Testis (tissue), 3 donors: ENCODE data around the gene DLG2. TPM values are rescaled to one million over a fixed set of nuclear protein-coding genes. Genes with fewer than 3 reads are reported as not detected.

Experiments
- DNase-seq: peaks from one replicate; pipeline ENCODE4 v3.0.0-alpha.2; 2019
- H3K27ac ChIP-seq, 2 donors: fragments of 200-600 bp; sonication (generic); one replicate each; pipeline ENCODE4 v1.5.1; 2019
- H3K27me3 ChIP-seq: fragments of 200-600 bp; sonication (generic); one replicate; pipeline ENCODE4 v1.5.1; 2019
- H3K36me3 ChIP-seq: fragments of 200-600 bp; sonication (generic); one replicate; pipeline ENCODE4 v1.5.1; 2017; ENCODE audit warnings: low read depth; ENCODE audit errors: missing control alignments
- H3K4me1 ChIP-seq: fragments of 200-600 bp; sonication (generic); one replicate; pipeline ENCODE4 v1.5.1; 2019
- H3K4me3 ChIP-seq, 2 donors: fragments of 200-600 bp; sonication (generic); one replicate each; pipeline ENCODE4 v1.5.1; 2017 to 2019
- H3K9me3 ChIP-seq: fragments of 200-600 bp; sonication (generic); one replicate; pipeline ENCODE4 v1.5.1; 2017
- CTCF ChIP-seq, 3 experiments: fragments of 450-650 bp in 2 of 3; fragments of 200-600 bp in 1 of 3; sonication (generic) in 1 of 3; IDR thresholded peaks; one replicate each; pipeline ENCODE4 v1.5.1; 2016 to 2019; ENCODE audit warnings: antibody characterized with exemption in 3 of 3, mild to moderate bottlenecking in 2 of 3, moderate library complexity in 1 of 3
- POLR2A ChIP-seq: fragments of 450-650 bp; IDR thresholded peaks from one replicate; pipeline ENCODE4 v1.6.1; 2017; ENCODE audit warnings: antibody characterized with exemption, mild to moderate bottlenecking, moderate library complexity
- WGBS, 2 donors: methylation state at CpG; one replicate each; pipeline ENCODE4 v1.1.5; 2018; 5-methylcytosine and 5-hydroxymethylcytosine counted together
- intact Hi-C: fragments of 100-400 bp; cut with DNase I; formaldehyde crosslinking; loops from one replicate; pipeline ENCODE4 v1.15.1; 2023; ENCODE audit warnings: low total_unique reads
- polyA plus RNA-seq: library from polyadenylated mRNA; stranded (reverse); fragments of 350-450 nt; fragmentation: Illumina TruSeq; extraction: RNeasy Lipid Tissue Mini Kit (QIAGEN cat#74804); gene quantifications from one replicate; pipeline ENCODE4 v1.2.3, GENCODE V29; 2014; ENCODE audit warnings: low read depth, low replicate concordance; ENCODE audit not compliant: insufficient read depth
- total RNA-seq, 2 donors: library from RNA; depleted of rRNA; stranded (reverse); fragments of >200 nt; gene quantifications; one replicate each; pipeline ENCODE4 v1.2.3, GENCODE V29; 2016

Gene DLG2
- total and polyA plus RNA-seq, 3 donors from 2014 or later = 13.8 to 23.0 (median 14.1) TPM

- H3K36me3 ChIP-seq = no peaks in the 10 kb centered on the region
- DNase-seq = no peak
- H3K4me1 ChIP-seq = no peaks in the 10 kb centered on the region
- no peaks in the 10 kb centered on the region for H3K9me3 ChIP-seq
- no peak overlapping the region for H3K4me3 ChIP-seq
- 91 to 94% methylated on average over 7 of the region's 7 CpGs for WGBS, 2 donors
- intact Hi-C loops = no loop called here
- no peak for TF ChIP-seq POLR2A
- TF ChIP-seq CTCF (IDR thresholded peaks at IDR 0.05) = no peak
- no peaks in the 10 kb centered on the region for H3K27me3 ChIP-seq
- no peak overlapping the region for H3K27ac ChIP-seq
Observed at GRCh38 chr11:83908298-83908856, 1718.8 kb downstream of the DLG2 start.

GRCh38 chr11:83895516-83895915, 1731.6 kb downstream of the DLG2 start:
- Histone ChIP-seq H3K36me3 (no peaks in the 10 kb centered on the region), H3K27me3 (no peaks in the 10 kb centered on the region), H3K4me3 (no peak overlapping the region), H3K4me1 (no peaks in the 10 kb centered on the region), H3K27ac (no peak overlapping the region), H3K9me3 (no peaks in the 10 kb centered on the region)
- no peak for TF ChIP-seq CTCF (IDR thresholded peaks at IDR 0.05)
- no peak for TF ChIP-seq POLR2A
- intact Hi-C loops = no loop called here
- no peak for DNase-seq

DNA sequence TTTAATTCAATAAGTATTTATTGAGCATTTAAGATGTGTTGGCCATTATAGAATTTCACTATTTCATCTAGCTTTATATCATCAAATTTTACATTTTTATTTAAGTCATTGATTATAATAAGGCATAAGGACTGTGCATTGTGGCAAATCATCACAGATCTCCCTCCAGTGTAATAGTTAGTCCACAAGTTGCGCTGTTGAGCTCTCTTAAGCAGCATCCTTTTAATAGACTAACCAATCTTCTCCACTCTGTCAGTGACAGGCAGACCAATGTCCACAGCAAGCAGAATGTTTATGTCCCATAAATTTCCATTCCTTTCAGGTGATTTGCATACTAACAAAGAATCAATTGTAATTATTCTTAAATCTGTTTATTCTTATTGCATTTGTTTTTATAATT, 1745.7 kb downstream of the DLG2 start:
- Histone ChIP-seq H3K4me3 (no peak overlapping the region), H3K27me3 (no peaks in the 10 kb centered on the region), H3K36me3 (no peaks in the 10 kb centered on the region), H3K4me1 (no peaks in the 10 kb centered on the region), H3K9me3 (no peaks in the 10 kb centered on the region), H3K27ac (no peak overlapping the region)
- no peak for TF ChIP-seq CTCF (IDR thresholded peaks at IDR 0.05)
- no peak for TF ChIP-seq POLR2A
- no peak for DNase-seq
- intact Hi-C loops = no loop called here
- WGBS, 2 donors = 98 to 100% methylated on average over 1 of the region's 1 CpG

DNA sequence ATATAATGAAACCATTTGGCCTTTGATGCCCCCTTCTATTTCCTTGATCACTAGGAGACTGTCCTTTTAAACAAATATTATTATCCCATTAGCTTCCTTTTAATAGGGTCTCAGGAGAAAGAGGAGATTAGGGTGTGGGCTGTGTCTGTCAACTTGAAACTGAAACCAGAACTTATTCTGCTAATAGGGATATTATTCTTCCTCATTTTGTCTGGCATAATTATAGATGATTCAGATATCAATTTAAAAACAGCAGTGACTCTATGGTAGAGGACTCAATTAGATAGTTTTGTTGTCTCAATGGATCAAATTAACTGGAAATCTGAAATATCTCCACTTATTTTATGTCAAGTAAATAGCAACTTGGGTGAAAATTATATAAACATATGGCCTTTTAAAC, 1756.1 kb downstream of the DLG2 start:
- no peak for DNase-seq
- H3K36me3 ChIP-seq = no peaks in the 10 kb centered on the region
- intact Hi-C loops = no loop called here
- H3K9me3 ChIP-seq = no peaks in the 10 kb centered on the region
- no peaks in the 10 kb centered on the region for H3K4me1 ChIP-seq
- no peaks in the 10 kb centered on the region for H3K27me3 ChIP-seq
- no peak overlapping the region for H3K27ac ChIP-seq
- TF ChIP-seq CTCF (IDR thresholded peaks at IDR 0.05) (no peak), POLR2A (no peak)
- no peak overlapping the region for H3K4me3 ChIP-seq

DNA sequence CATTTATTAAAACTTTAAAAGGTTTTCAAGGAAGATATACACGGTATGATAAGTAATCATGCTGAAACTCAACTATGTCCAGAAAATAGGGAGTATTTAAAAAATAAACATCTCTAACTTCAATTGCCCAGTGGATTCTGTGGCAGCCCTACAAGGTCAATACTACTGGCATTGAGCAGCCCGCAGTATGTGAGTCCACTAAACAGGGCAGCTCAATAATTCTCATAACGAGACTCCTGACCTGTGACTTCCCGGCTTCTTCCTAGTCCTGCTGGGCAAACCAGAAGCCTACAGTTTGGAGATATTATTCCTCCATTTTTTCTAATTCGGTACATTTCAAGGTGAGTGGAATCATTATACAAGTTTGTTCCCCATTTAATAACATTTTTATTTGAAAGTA, 1760.5 kb downstream of the DLG2 start:
- Histone ChIP-seq H3K9me3 (no peaks in the 10 kb centered on the region), H3K27ac (no peak overlapping the region), H3K36me3 (no peaks in the 10 kb centered on the region), H3K4me3 (no peak overlapping the region), H3K4me1 (no peaks in the 10 kb centered on the region), H3K27me3 (no peaks in the 10 kb centered on the region)
- intact Hi-C loops = no loop called here
- DNase-seq = no peak
- no peak for TF ChIP-seq POLR2A
- 91 to 93% methylated on average over 5 of the region's 5 CpGs for WGBS, 2 donors
